HG03442 (cell line): ENCODE results near the gene PPP4R3B.
"Not testable (repeated sequence)": the region's sequence is repeated elsewhere in the genome, so short reads cannot be mapped to it uniquely, and the experiment has no call there.

Experiments
- ATAC-seq: cut with Tn5 transposase; IDR thresholded peaks from one replicate; pipeline ENCODE4 v1.9.1; 2021; ENCODE audit warnings: mild to moderate bottlenecking, moderate library complexity; ENCODE audit not compliant: unreplicated experiment

PPP4R3B gene

GRCh38 chr2:55596795-55597194, 20.6 kb downstream of the PPP4R3B start:
- not testable (repeated sequence) for ATAC-seq

- ATAC-seq: no peak
These were observed 21.9 kb downstream of the PPP4R3B start for GRCh38 chr2:55595536-55595935.

GRCh38 chr2:55592130-55592529, 25.3 kb downstream of the PPP4R3B start:
- ATAC-seq: no peak

GRCh38 chr2:55590810-55591440, 26.5 kb downstream of the PPP4R3B start:
- peak; percentile 92 for ATAC-seq

GRCh38 chr2:55585451-55586080, 31.9 kb downstream of the PPP4R3B start:
- no peak for ATAC-seq

- no peak for ATAC-seq
These were observed 35.4 kb downstream of the PPP4R3B start for GRCh38 chr2:55581874-55582547.

- no peak for ATAC-seq
These were observed 36.0 kb downstream of the PPP4R3B start for GRCh38 chr2:55581435-55581834.

- ATAC-seq: not testable (repeated sequence)
These were observed 48.4 kb downstream of the PPP4R3B start for GRCh38 chr2:55569002-55569401.

- no peak for ATAC-seq
These were observed 50.1 kb downstream of the PPP4R3B start for GRCh38 chr2:55567298-55567697.

GRCh38 chr2:55565613-55566012, 51.8 kb downstream of the PPP4R3B start:
- ATAC-seq: no peak

GRCh38 chr2:55560855-55561254, 56.6 kb downstream of the PPP4R3B start:
- ATAC-seq: no peak

- no peak for ATAC-seq
These were observed 60.6 kb downstream of the PPP4R3B start for GRCh38 chr2:55556809-55557208.

GRCh38 chr2:55555977-55556376, 61.4 kb downstream of the PPP4R3B start:
- ATAC-seq: no peak

GRCh38 chr2:55553321-55553720, 64.1 kb downstream of the PPP4R3B start:
- no peak for ATAC-seq

- ATAC-seq: no peak
These were observed 66.9 kb downstream of the PPP4R3B start for GRCh38 chr2:55550368-55551102.

- ATAC-seq: not testable (repeated sequence)
These were observed 69.7 kb downstream of the PPP4R3B start for GRCh38 chr2:55547679-55548078.

- no peak for ATAC-seq
These were observed 70.4 kb downstream of the PPP4R3B start for GRCh38 chr2:55547001-55547400.

GRCh38 chr2:55530539-55531081, 86.8 kb downstream of the PPP4R3B start:
- no peak for ATAC-seq

- ATAC-seq: no peak
These were observed 91.2 kb downstream of the PPP4R3B start for GRCh38 chr2:55526174-55526573.

GRCh38 chr2:55524884-55525437, 92.5 kb downstream of the PPP4R3B start:
- ATAC-seq: no peak
